ENCODE data around the gene TRIM41.

GRCh38 chr5:181173420-181174342 is 49.4 kb upstream of the TRIM41 start:
- TF ChIP-seq CTCF (IDR thresholded peaks at IDR 0.05; ENCODE audit: low read length) (no peak; the same call in 1 of the 2 replicates), EZH2 (IDR thresholded peaks at IDR 0.05; ENCODE audit: borderline replicate concordance, low read length) (no peak)

Measured in OCI-LY1 (cell line).